ENCODE results near the gene DYNLL1.
"Not testable (repeated sequence)": the region's sequence is repeated elsewhere in the genome, so short reads cannot be mapped to it uniquely, and the experiment has no call there.

DYNLL1 gene

GRCh38 chr12:120495731-120496412 is at the start of gene DYNLL1:
Gene DYNLL1 (plus strand): TSS chr12:120496113. CDS start chr12:120496422, 309 bp downstream.
- peaks cover 36% of the 10 kb centered on the region for H3K4me1 Mint-ChIP-seq
- peaks cover 50% of the 10 kb centered on the region for H3K36me3 Mint-ChIP-seq (ENCODE audit: low read depth)
- peak within 1 kb of the TSS; percentile 96 to 100 (median 97) for H3K4me3 Mint-ChIP-seq
- H3K27me3 Mint-ChIP-seq (ENCODE audit: low read depth) = no peaks in the 10 kb centered on the region
- no peaks in the 10 kb centered on the region for H3K9me3 Mint-ChIP-seq
- peak within 1 kb of the TSS; percentile 89 to 97 (median 92) for H3K27ac Mint-ChIP-seq
- TF ChIP-seq CTCF (IDR thresholded peaks at IDR 0.05; ENCODE audit: unreplicated experiment in 3 of 3) = no peak

- not testable (repeated sequence) for H3K27me3 Mint-ChIP-seq (ENCODE audit: low read depth); H3K9me3 Mint-ChIP-seq
- Mint-ChIP-seq H3K4me1 (peaks cover 19% of the 10 kb centered on the region), H3K4me3 (peak overlapping the region; percentile 95 to 99 (median 97)), H3K36me3 (ENCODE audit: low read depth) (peaks cover 26% of the 10 kb centered on the region), H3K27ac (peak overlapping the region in 2 of 3 experiments; percentile 95 to 96)
Observed at GRCh38 chr12:120446844-120447178, 49.1 kb upstream of the DYNLL1 start.

- no peaks in the 10 kb centered on the region for H3K9me3 Mint-ChIP-seq
- peak overlapping the region; percentile 95 to 99 (median 97) for H3K4me3 Mint-ChIP-seq
- H3K4me1 Mint-ChIP-seq = peaks cover 19% of the 10 kb centered on the region
- peaks cover 23% of the 10 kb centered on the region for H3K36me3 Mint-ChIP-seq (ENCODE audit: low read depth)
- H3K27me3 Mint-ChIP-seq (ENCODE audit: low read depth) = no peaks in the 10 kb centered on the region
- TF ChIP-seq CTCF (IDR thresholded peaks at IDR 0.05; ENCODE audit: unreplicated experiment in 3 of 3) = no peak
- H3K27ac Mint-ChIP-seq = peak overlapping the region in 1 of 3 experiments; percentile 95
Observed at GRCh38 chr12:120447992-120448391, 47.9 kb upstream of the DYNLL1 start.

GRCh38 chr12:120452524-120452923 is 43.4 kb upstream of the DYNLL1 start:
- H3K4me3 Mint-ChIP-seq; H3K4me1 Mint-ChIP-seq; H3K27me3 Mint-ChIP-seq (ENCODE audit: low read depth); H3K27ac Mint-ChIP-seq; H3K9me3 Mint-ChIP-seq: not testable (repeated sequence)
- peaks cover 45% of the 10 kb centered on the region for H3K36me3 Mint-ChIP-seq (ENCODE audit: low read depth)

GRCh38 chr12:120453060-120453750 is 42.7 kb upstream of the DYNLL1 start:
- Mint-ChIP-seq H3K4me1 (no peaks in the 10 kb centered on the region), H3K27ac (no peak overlapping the region)
- no peak for TF ChIP-seq CTCF (IDR thresholded peaks at IDR 0.05; ENCODE audit: unreplicated experiment in 3 of 3)

GRCh38 chr12:120453977-120454376 is 41.9 kb upstream of the DYNLL1 start:
- Mint-ChIP-seq H3K4me1 (no peaks in the 10 kb centered on the region), H3K4me3 (no peak overlapping the region), H3K9me3 (no peaks in the 10 kb centered on the region), H3K27ac (no peak overlapping the region), H3K36me3 (ENCODE audit: low read depth) (peaks cover 52% of the 10 kb centered on the region), H3K27me3 (ENCODE audit: low read depth) (no peaks in the 10 kb centered on the region)
- TF ChIP-seq CTCF (IDR thresholded peaks at IDR 0.05; ENCODE audit: unreplicated experiment in 3 of 3) = peak; percentile 45 to 57 (median 48)

More at GRCh38 chr12:120453060-120453750, 42.7 kb upstream of the DYNLL1 start:
- no peaks in the 10 kb centered on the region for H3K27me3 Mint-ChIP-seq (ENCODE audit: low read depth)
- H3K9me3 Mint-ChIP-seq = no peaks in the 10 kb centered on the region
- no peak overlapping the region for H3K4me3 Mint-ChIP-seq
- H3K36me3 Mint-ChIP-seq (ENCODE audit: low read depth) = peaks cover 47% of the 10 kb centered on the region

GRCh38 chr12:120455302-120455701 is 40.6 kb upstream of the DYNLL1 start:
- Mint-ChIP-seq H3K4me3 (no peak overlapping the region), H3K27ac (no peak overlapping the region), H3K27me3 (ENCODE audit: low read depth) (no peaks in the 10 kb centered on the region), H3K4me1 (no peaks in the 10 kb centered on the region), H3K36me3 (ENCODE audit: low read depth) (peaks cover 55% of the 10 kb centered on the region), H3K9me3 (no peaks in the 10 kb centered on the region)
- no peak for TF ChIP-seq CTCF (IDR thresholded peaks at IDR 0.05; ENCODE audit: unreplicated experiment in 3 of 3)
